C4-2B (cell line): ENCODE data around the gene MIS18A.

Experiments used
- CTCF ChIP-seq: fragments of 450-650 bp; conservative IDR thresholded peaks from 2 replicates; pipeline ENCODE4 v1.5.1; 2017; ENCODE audit warnings: mild to moderate bottlenecking
- ZFX ChIP-seq: fragments of 450-650 bp; IDR thresholded peaks from 2 replicates; pipeline ENCODE4 v1.6.1; 2017

GRCh38 chr21:32320059-32320458 lies 41.2 kb upstream of the MIS18A start:
- TF ChIP-seq CTCF = no peak
- TF ChIP-seq ZFX = no peak
